H1 (cell line): Measurements from ENCODE around the gene GPANK1. TPM values are rescaled to one million over a fixed set of nuclear protein-coding genes. Genes with fewer than 3 reads are reported as not detected.

Experiments used
- CTCF ChIA-PET: fragments of 300-600 bp; sonication (Branson Sonifier 250); formaldehyde crosslinking; loops from one replicate; lab custom pipeline; 2021; ENCODE audit not compliant: partially characterized antibody; lab: Charles Lee
- POLR2A ChIA-PET: fragments of 300-600 bp; sonication (Branson Sonifier 250); formaldehyde crosslinking; loops from one replicate; lab custom pipeline; 2021; ENCODE audit warnings: inconsistent platforms; ENCODE audit not compliant: partially characterized antibody; lab: Charles Lee
- DNase-seq, 2 experiments: peaks; one replicate each; pipeline versions ENCODE4 v3.0.0 to v3.0.0-alpha.2; 2010 to 2022; ENCODE audit warnings: low spot score in 2 of 2, low read depth in 1 of 2, mixed read lengths in 1 of 2
- FAIRE-seq: peaks from 2 replicates; lab custom pipeline; 2011; peaks lifted over from hg19 to GRCh38; lab: Jason Lieb, UNC
- H2AFZ ChIP-seq: 2 replicates; pipeline ENCODE4 v1.8.1; 2012; ENCODE audit warnings: low read length, inconsistent platforms
- H2AK5ac ChIP-seq: 2 replicates; pipeline ENCODE4 v1.6.1; 2013; ENCODE audit warnings: low read depth, low read length
- H2BK120ac ChIP-seq: replicated peaks from 2 replicates; pipeline ENCODE3; 2013; ENCODE audit warnings: low read depth, low read length, inconsistent platforms
- H2BK12ac ChIP-seq: 2 replicates; pipeline ENCODE4 v1.6.1; 2013; ENCODE audit warnings: low read depth, low read length
- H2BK15ac ChIP-seq: 2 replicates; pipeline ENCODE4 v1.6.1; 2013; ENCODE audit warnings: low read length
- H2BK20ac ChIP-seq: 2 replicates; pipeline ENCODE4 v1.6.1; 2013; ENCODE audit warnings: low read length
- H2BK5ac ChIP-seq: 2 replicates; pipeline ENCODE4 v1.6.1; 2013; ENCODE audit warnings: low read depth, low read length
- H3K14ac ChIP-seq: 2 replicates; pipeline ENCODE4 v1.6.1; 2013; ENCODE audit warnings: inconsistent platforms; ENCODE audit not compliant: insufficient read length
- H3K18ac ChIP-seq: 2 replicates; pipeline ENCODE4 v1.6.1; 2013; ENCODE audit warnings: low read length; ENCODE audit errors: extremely low read depth
- H3K23ac ChIP-seq: 2 replicates; pipeline ENCODE4 v1.6.1; 2013; ENCODE audit warnings: inconsistent platforms; ENCODE audit not compliant: insufficient read length
- H3K23me2 ChIP-seq: 2 replicates; pipeline ENCODE4 v1.6.1; 2013; ENCODE audit warnings: low read depth, low read length
- H3K27ac ChIP-seq: 2 replicates; pipeline ENCODE4 v1.6.1; 2011; ENCODE audit warnings: low read depth, low read length, inconsistent platforms
- H3K27me3 ChIP-seq, 4 experiments: replicated peaks in 1 of 4; 1 replicate in 1 of 4; 2 replicates in 3 of 4; pipeline versions ENCODE4 v1.6.1 to v1.8.1; 2011 to 2013; ENCODE audit warnings: low read length in 3 of 4, mild to moderate bottlenecking in 3 of 4, inconsistent platforms in 2 of 4, mixed read lengths in 2 of 4, moderate library complexity in 1 of 4; ENCODE audit not compliant: control insufficient read depth in 3 of 4, insufficient read depth in 3 of 4; ENCODE audit errors: extremely low read depth in 1 of 4
- H3K36me3 ChIP-seq, 4 experiments: 2 replicates each; pipeline versions ENCODE4 v1.6.1 to v1.8.1; 2011 to 2013; ENCODE audit warnings: mild to moderate bottlenecking in 4 of 4, low read length in 3 of 4, moderate library complexity in 2 of 4, control low read depth in 1 of 4, inconsistent platforms in 1 of 4; ENCODE audit not compliant: insufficient read depth in 4 of 4, control insufficient read depth in 2 of 4
- H3K4ac ChIP-seq: replicated peaks from 2 replicates; pipeline ENCODE3; 2013; ENCODE audit warnings: low read length, low read depth, mixed read lengths, inconsistent platforms; ENCODE audit not compliant: insufficient read length
- H3K4me1 ChIP-seq, 4 experiments: replicated peaks in 1 of 4; 1 replicate in 1 of 4; 2 replicates in 3 of 4; pipeline versions ENCODE4 v1.6.1 to v1.8.1; 2011 to 2013; ENCODE audit warnings: low read length in 3 of 4, inconsistent platforms in 2 of 4, mixed read lengths in 1 of 4; ENCODE audit not compliant: insufficient read depth in 4 of 4, control insufficient read depth in 3 of 4
- H3K4me2 ChIP-seq, 2 experiments: 2 replicates each; pipeline versions ENCODE4 v1.6.1 to v1.8.1; 2011 to 2013; ENCODE audit warnings: low read depth in 2 of 2, low read length in 2 of 2, control low read depth in 1 of 2, inconsistent platforms in 1 of 2, mild to moderate bottlenecking in 1 of 2; ENCODE audit not compliant: insufficient read depth in 1 of 2
- H3K4me3 ChIP-seq, 4 experiments: fragments of 200-600, 300-600 bp in 1 of 4; sonication (generic), shearing (Covaris generic), sonication (Bioruptor Twin) in 1 of 4; 2 replicates each; pipeline versions ENCODE4 v1.5.1 to v1.8.1; 2011 to 2016; ENCODE audit warnings: low read length in 4 of 4, low read depth in 3 of 4, control low read depth in 2 of 4, inconsistent platforms in 2 of 4, mild to moderate bottlenecking in 2 of 4, mixed read lengths in 1 of 4, moderate library complexity in 1 of 4; ENCODE audit not compliant: insufficient read depth in 2 of 4; ENCODE audit errors: extremely low read depth in 1 of 4
- H3K56ac ChIP-seq: replicated peaks from 2 replicates; pipeline ENCODE3; 2013; ENCODE audit warnings: low read depth, mild to moderate bottlenecking, mixed read lengths, low read length, inconsistent platforms; ENCODE audit not compliant: insufficient read length
- H3K79me1 ChIP-seq: 2 replicates; pipeline ENCODE4 v1.6.1; 2013; ENCODE audit warnings: low read depth, low read length, control low read depth
- H3K79me2 ChIP-seq, 2 experiments: 2 replicates each; pipeline versions ENCODE4 v1.6.1 to v1.8.1; 2012 to 2013; ENCODE audit warnings: low read length in 2 of 2, mild to moderate bottlenecking in 2 of 2, inconsistent platforms in 1 of 2; ENCODE audit not compliant: insufficient read depth in 2 of 2, control insufficient read depth in 1 of 2
- H3K9ac ChIP-seq, 4 experiments: replicated peaks in 1 of 4; 1 replicate in 1 of 4; 2 replicates in 3 of 4; pipeline versions ENCODE4 v1.6.1 to v1.8.1; 2011 to 2013; ENCODE audit warnings: low read depth in 3 of 4, low read length in 3 of 4, control low read depth in 2 of 4, mild to moderate bottlenecking in 2 of 4, moderate library complexity in 2 of 4, inconsistent platforms in 1 of 4; ENCODE audit errors: extremely low read depth in 1 of 4
- H3K9me3 ChIP-seq, 2 experiments: 2 replicates each; pipeline versions ENCODE4 v1.6.1 to v1.8.1; 2012 to 2013; ENCODE audit warnings: mild to moderate bottlenecking in 2 of 2, moderate library complexity in 2 of 2, control low read depth in 1 of 2, inconsistent platforms in 1 of 2, low read depth in 1 of 2, low read length in 1 of 2, mixed read lengths in 1 of 2; ENCODE audit not compliant: insufficient read depth in 2 of 2
- H4K20me1 ChIP-seq, 2 experiments: replicated peaks in 1 of 2; 2 replicates each; pipeline versions ENCODE3 to v1.8.1; 2011 to 2013; ENCODE audit warnings: inconsistent platforms in 2 of 2, low read length in 2 of 2, mild to moderate bottlenecking in 1 of 2; ENCODE audit not compliant: insufficient read depth in 2 of 2, control insufficient read depth in 1 of 2
- H4K5ac ChIP-seq: 2 replicates; pipeline ENCODE4 v1.6.1; 2013; ENCODE audit warnings: low read length, low read depth, mixed read lengths, inconsistent platforms; ENCODE audit not compliant: insufficient read length
- H4K8ac ChIP-seq: 2 replicates; pipeline ENCODE4 v1.8.0; 2013; ENCODE audit warnings: mild to moderate bottlenecking, moderate library complexity, low read length, inconsistent platforms; ENCODE audit not compliant: insufficient read depth; ENCODE audit errors: extremely low read depth
- H4K91ac ChIP-seq: replicated peaks from 2 replicates; pipeline ENCODE3; 2013; ENCODE audit warnings: low read length, mixed read lengths, inconsistent platforms; ENCODE audit not compliant: insufficient read length
- CTBP2 ChIP-seq: IDR thresholded peaks from 2 replicates; pipeline ENCODE4 v1.7.0; 2011; ENCODE audit warnings: borderline replicate concordance, mild to moderate bottlenecking, moderate library complexity, mixed read lengths, low read length; ENCODE audit not compliant: insufficient read depth, insufficient read length
- EGR1 ChIP-seq: IDR thresholded peaks from 2 replicates; pipeline ENCODE4 v1.6.1; 2011; ENCODE audit warnings: low read depth, low read length, borderline replicate concordance
- FOSL1 ChIP-seq: IDR thresholded peaks from 2 replicates; pipeline ENCODE4 v1.6.1; 2011; ENCODE audit warnings: mild to moderate bottlenecking, low read depth, low read length, moderate library complexity; ENCODE audit not compliant: insufficient read depth
- NANOG ChIP-seq: IDR thresholded peaks from 2 replicates; pipeline ENCODE4 v1.6.1; 2011; ENCODE audit warnings: low read length, low read depth, mild to moderate bottlenecking, inconsistent platforms; ENCODE audit not compliant: insufficient read depth, poor library complexity, severe bottlenecking
- POLR2A ChIP-seq, 2 experiments: IDR thresholded peaks; 1 replicate in 1 of 2; 2 replicates in 1 of 2; pipeline ENCODE4 v1.6.1; 2011; ENCODE audit warnings: low read depth in 2 of 2, low read length in 2 of 2, mild to moderate bottlenecking in 2 of 2; ENCODE audit errors: control extremely low read depth in 1 of 2
- POLR2AphosphoS5 ChIP-seq: IDR thresholded peaks from 2 replicates; pipeline ENCODE4 v1.6.1; 2011; ENCODE audit warnings: low read depth, low read length
- SAP30 ChIP-seq: fragments of 300-600 bp; sonication (generic); IDR thresholded peaks from 2 replicates; pipeline ENCODE4 v1.7.1; 2012; ENCODE audit warnings: low read length, moderate library complexity, mild to moderate bottlenecking, inconsistent platforms; ENCODE audit not compliant: insufficient read depth, insufficient replicate concordance
- SIN3A ChIP-seq, 2 experiments: IDR thresholded peaks in 1 of 2; conservative IDR thresholded peaks in 1 of 2; 2 replicates each; pipeline ENCODE4 v1.6.1; 2011 to 2012; ENCODE audit warnings: low read length in 2 of 2, improper control_type of control experiment in 1 of 2, low read depth in 1 of 2, mild to moderate bottlenecking in 1 of 2
- SIRT6 ChIP-seq: IDR thresholded peaks from one replicate; pipeline ENCODE4 v1.7.1; 2012; ENCODE audit warnings: low read length, inconsistent platforms
- TCF12 ChIP-seq: IDR thresholded peaks from 2 replicates; pipeline ENCODE4 v1.6.1; 2011; ENCODE audit warnings: low read depth, mild to moderate bottlenecking, low read length
- WGBS, 2 experiments: shearing (Covaris generic) in 1 of 2; methylation state at CpG; one replicate each; pipeline versions ENCODE4 v1.1.6 to v1.1.7; 2013 to 2015; ENCODE audit warnings: low lambda C conversion rate in 2 of 2, mixed read lengths in 2 of 2, inconsistent platforms in 1 of 2, low coverage in 1 of 2, missing lambda C conversion rate in 1 of 2; ENCODE audit not compliant: insufficient replicate concordance in 2 of 2, insufficient coverage in 1 of 2, insufficient read length in 1 of 2; ENCODE audit errors: extremely low coverage in 1 of 2, missing lambda C conversion rate in 1 of 2; 5-methylcytosine and 5-hydroxymethylcytosine counted together
- polyA plus RNA-seq, 7 experiments: library from polyadenylated mRNA; depleted of rRNA in 3 of 7; stranded (reverse) in 5 of 7; unstranded in 2 of 7; fragments of >200 nt in 5 of 7; fragments of 200-250 nt in 2 of 7; gene quantifications; 1 replicate in 5 of 7; 2 replicates in 1 of 7; 4 replicates in 1 of 7; pipeline versions ENCODE4 v1.2.1 to v1.2.3, GENCODE V29; 2011 to 2013; ENCODE audit warnings: missing spikeins in 2 of 7, mixed read lengths in 2 of 7
- total RNA-seq: library from RNA; stranded (reverse); fragmentation: NEBNext Ultra II Directional; extraction: Animal tissue kit (Norgen Biotek cat#: 25700); gene quantifications from 2 replicates; pipeline ENCODE4 v1.2.1, GENCODE V29; 2021

The GPANK1 gene
- total and polyA plus RNA-seq, 2 of the 8 experiments (the other 6 are each of a cell fraction or from before 2014, with no cell fraction given), result 24.5 to 30.2 TPM

DNA sequence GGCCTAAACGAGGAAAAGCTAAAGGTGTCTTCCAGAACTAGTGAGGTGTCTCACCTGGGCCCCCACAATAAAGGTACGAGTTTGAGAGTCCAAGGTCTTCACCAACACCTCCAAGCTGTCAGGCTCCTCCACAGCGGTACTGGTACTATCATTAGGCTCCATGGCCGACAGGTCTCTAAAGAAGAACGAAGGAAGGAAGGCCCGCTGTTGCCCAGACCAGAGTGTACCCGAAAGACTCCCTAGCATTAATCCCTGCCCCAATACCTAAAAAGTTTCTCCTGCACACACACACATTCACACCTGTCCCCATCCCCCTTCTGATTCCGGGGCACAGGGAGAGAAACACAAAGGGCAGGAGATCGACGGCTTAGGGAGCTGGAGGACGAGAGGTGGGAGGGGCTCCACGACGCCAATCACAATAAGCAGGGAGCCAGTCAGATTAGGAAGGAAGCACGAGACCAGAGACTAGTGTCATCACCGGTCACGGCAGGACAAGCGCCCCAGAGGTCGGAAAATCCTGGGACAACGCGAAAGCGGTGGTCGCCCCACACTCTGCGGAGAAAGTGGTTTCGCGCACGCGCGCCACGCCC lies 13.1 kb downstream of the GPANK1 start:
- H3K4ac ChIP-seq, result peak overlapping the region; percentile 85
- peaks cover 0 to 5% (median under 1%) of the 10 kb centered on the region in 4 experiments; a peak in 2 of 7 replicates for H3K4me1 ChIP-seq
- peak overlapping the region; percentile 61 for H4K5ac ChIP-seq
- H2BK12ac ChIP-seq, result no peak overlapping the region
- peak overlapping the region; percentile 100 for H2BK5ac ChIP-seq
- H4K20me1 ChIP-seq, result peaks cover 0 to 2% of the 10 kb centered on the region in 2 experiments
- H4K8ac ChIP-seq, result peak overlapping the region; percentile 82
- H3K56ac ChIP-seq, result peak overlapping the region; percentile 91
- peak overlapping the region; percentile 69 to 83 for H3K4me2 ChIP-seq
- no peak overlapping the region for H2BK120ac ChIP-seq
- 0 out of 2 replicates have a peak overlapping the region, but pooled peaks have one; percentile 23 for H2AFZ ChIP-seq
- H3K27me3 ChIP-seq, result no peaks in the 10 kb centered on the region
- ChIA-PET POLR2A (interaction anchor here (0.7 to 25.5 kb wide), 40 partner anchors 12 to 320 kb away, joined by 3 to 883 read pairs (median 5); partner anchors contain the start of genes AIF1, ATP6V1G2, C6orf47 and CLIC1), CTCF (interaction anchor here (0.7 to 5.2 kb wide), 21 partner anchors 9 to 466 kb away, joined by 3 to 38 read pairs (median 4); partner anchors contain the start of genes ATP6V1G2, C6orf47, CSNK2B and GPANK1)
- H3K23me2 ChIP-seq, result peaks cover 8% of the 10 kb centered on the region
- no peak overlapping the region for H3K18ac ChIP-seq
- peaks cover 4% of the 10 kb centered on the region for H3K79me1 ChIP-seq
- TF ChIP-seq EGR1 (no peak), SIRT6 (no peak), SAP30 (peak; percentile 95), FOSL1 (no peak), SIN3A (conservative IDR thresholded peaks at IDR 0.05 in 1 of 2, IDR thresholded peaks at IDR 0.05 in 1 of 2; ENCODE audit: low read depth in 1 of 2, low read length in 2 of 2) (peak in 1 of 2 experiments; percentile 64; a peak in 2 of 4 replicates), NANOG (no peak), TCF12 (no peak), CTBP2 (no peak), POLR2AphosphoS5 (peak; percentile 35; the same call in 1 of the 2 replicates), POLR2A (IDR thresholded peaks at IDR 0.05; ENCODE audit: control extremely low read depth in 1 of 2, low read depth in 2 of 2, low read length in 2 of 2) (peak in 1 of 2 experiments; percentile 76; a peak in 1 of 3 replicates)
- DNase-seq (peak in 1 of 2 experiments; percentile 36), FAIRE-seq (no peak)
- 4% methylated on average over 29 of the region's 29 CpGs; no CpG with 5 or more reads in 1 of the 2 experiments for WGBS, 2 experiments
- H3K23ac ChIP-seq, result no peak overlapping the region
- peak overlapping the region; percentile 82 to 94 (median 92) for H3K4me3 ChIP-seq
- H2BK15ac ChIP-seq, result peak overlapping the region; percentile 77; the same call in 1 of the 2 replicates
- H2AK5ac ChIP-seq, result peak overlapping the region; percentile 49; the same call in 1 of the 2 replicates
- H3K36me3 ChIP-seq, result peaks cover 12 to 36% (median 21%) of the 10 kb centered on the region in 4 experiments
- no peaks in the 10 kb centered on the region for H3K9me3 ChIP-seq
- H3K9ac ChIP-seq, result peak overlapping the region; percentile 78 to 97 (median 92)
- H3K79me2 ChIP-seq, result peaks cover 4 to 34% of the 10 kb centered on the region in 2 experiments; a peak in 3 of 4 replicates
- 0 out of 2 replicates have a peak overlapping the region, but pooled peaks have one; percentile 56 for H2BK20ac ChIP-seq
- no peak overlapping the region for H3K14ac ChIP-seq
- H4K91ac ChIP-seq, result peak overlapping the region; percentile 94
- H3K27ac ChIP-seq, result peak overlapping the region; percentile 99
